ENCODE data around the gene RNF115.
"Not testable (repeated sequence)": the region's sequence is repeated elsewhere in the genome, so short reads cannot be mapped to it uniquely, and the experiment has no call there.

- not testable (repeated sequence) for TF ChIP-seq POLR2A (IDR thresholded peaks at IDR 0.05; ENCODE audit: low read depth, low read length); MAFK (IDR thresholded peaks at IDR 0.05; ENCODE audit: low read depth, low read length); CTCF (conservative IDR thresholded peaks at IDR 0.05; ENCODE audit: low read depth, low read length); USF2 (IDR thresholded peaks at IDR 0.05; ENCODE audit: low read depth, low read length)
Observed at GRCh38 chr1:145762001-145762400, 61.9 kb downstream of the RNF115 start.

Data from IMR-90 (cell line).